ENCODE measurements around the gene CDHR3. TPM values are rescaled to one million over a fixed set of nuclear protein-coding genes. Genes with fewer than 3 reads are reported as not detected.

The CDHR3 gene
- total RNA-seq, 1 experiment from 2014 or later, result 19.1 TPM

GRCh38 chr7:106042196-106042611, 79.1 kb downstream of the CDHR3 start (continued):
- TF ChIP-seq ETV6 (CRISPR knock-in tag; IDR thresholded peaks at IDR 0.05), result no peak
- TF ChIP-seq, protein P1, sequence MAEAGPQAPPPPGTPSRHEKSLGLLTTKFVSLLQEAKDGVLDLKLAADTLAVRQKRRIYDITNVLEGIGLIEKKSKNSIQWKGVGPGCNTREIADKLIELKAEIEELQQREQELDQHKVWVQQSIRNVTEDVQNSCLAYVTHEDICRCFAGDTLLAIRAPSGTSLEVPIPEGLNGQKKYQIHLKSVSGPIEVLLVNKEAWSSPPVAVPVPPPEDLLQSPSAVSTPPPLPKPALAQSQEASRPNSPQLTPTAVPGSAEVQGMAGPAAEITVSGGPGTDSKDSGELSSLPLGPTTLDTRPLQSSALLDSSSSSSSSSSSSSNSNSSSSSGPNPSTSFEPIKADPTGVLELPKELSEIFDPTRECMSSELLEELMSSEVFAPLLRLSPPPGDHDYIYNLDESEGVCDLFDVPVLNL (CRISPR knock-in tag; IDR thresholded peaks at IDR 0.05; ENCODE audit: borderline replicate concordance, low read depth), result no peak

GRCh38 chr7:106045139-106045538, 82.1 kb downstream of the CDHR3 start:
- Mint-ChIP-seq H3K4me1 (peaks cover 12% of the 10 kb centered on the region), H3K27me3 (ENCODE audit: low read depth) (no peaks in the 10 kb centered on the region; the same call in 1 of the 2 replicates), H3K27ac (no peak overlapping the region), H3K36me3 (no peaks in the 10 kb centered on the region), H3K4me3 (no peak overlapping the region), H3K9me3 (no peaks in the 10 kb centered on the region)
- TF ChIP-seq SMAD4 (CRISPR knock-in tag; IDR thresholded peaks at IDR 0.05) (no peak), ATF6 (CRISPR knock-in tag; IDR thresholded peaks at IDR 0.05) (no peak), PRRX2 (CRISPR knock-in tag; IDR thresholded peaks at IDR 0.05) (no peak), GTF2I (CRISPR knock-in tag; conservative IDR thresholded peaks at IDR 0.05) (no peak), KAT7 (CRISPR knock-in tag; IDR thresholded peaks at IDR 0.05; ENCODE audit: borderline replicate concordance) (no peak), SMAD3 (CRISPR knock-in tag; IDR thresholded peaks at IDR 0.05; ENCODE audit: borderline replicate concordance) (no peak), CREB1 (CRISPR knock-in tag; IDR thresholded peaks at IDR 0.05) (no peak), FOXK1 (CRISPR knock-in tag; IDR thresholded peaks at IDR 0.05) (no peak), TP53 (CRISPR knock-in tag; IDR thresholded peaks at IDR 0.05) (no peak), TEAD1 (CRISPR knock-in tag; IDR thresholded peaks at IDR 0.05) (no peak), SOX15 (CRISPR knock-in tag; IDR thresholded peaks at IDR 0.05) (no peak), GABPB1 (CRISPR knock-in tag; IDR thresholded peaks at IDR 0.05) (no peak), ZNF423 (CRISPR knock-in tag; IDR thresholded peaks at IDR 0.05) (no peak), TCF7 (CRISPR knock-in tag; IDR thresholded peaks at IDR 0.05; ENCODE audit: low read depth) (no peak)
- TF ChIP-seq, protein P2, sequence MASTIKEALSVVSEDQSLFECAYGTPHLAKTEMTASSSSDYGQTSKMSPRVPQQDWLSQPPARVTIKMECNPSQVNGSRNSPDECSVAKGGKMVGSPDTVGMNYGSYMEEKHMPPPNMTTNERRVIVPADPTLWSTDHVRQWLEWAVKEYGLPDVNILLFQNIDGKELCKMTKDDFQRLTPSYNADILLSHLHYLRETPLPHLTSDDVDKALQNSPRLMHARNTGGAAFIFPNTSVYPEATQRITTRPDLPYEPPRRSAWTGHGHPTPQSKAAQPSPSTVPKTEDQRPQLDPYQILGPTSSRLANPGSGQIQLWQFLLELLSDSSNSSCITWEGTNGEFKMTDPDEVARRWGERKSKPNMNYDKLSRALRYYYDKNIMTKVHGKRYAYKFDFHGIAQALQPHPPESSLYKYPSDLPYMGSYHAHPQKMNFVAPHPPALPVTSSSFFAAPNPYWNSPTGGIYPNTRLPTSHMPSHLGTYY (CRISPR knock-in tag; IDR thresholded peaks at IDR 0.05), result no peak
- TF ChIP-seq, protein P3, sequence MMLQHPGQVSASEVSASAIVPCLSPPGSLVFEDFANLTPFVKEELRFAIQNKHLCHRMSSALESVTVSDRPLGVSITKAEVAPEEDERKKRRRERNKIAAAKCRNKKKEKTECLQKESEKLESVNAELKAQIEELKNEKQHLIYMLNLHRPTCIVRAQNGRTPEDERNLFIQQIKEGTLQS (CRISPR knock-in tag; conservative IDR thresholded peaks at IDR 0.05), result no peak
- TF ChIP-seq, protein P4, sequence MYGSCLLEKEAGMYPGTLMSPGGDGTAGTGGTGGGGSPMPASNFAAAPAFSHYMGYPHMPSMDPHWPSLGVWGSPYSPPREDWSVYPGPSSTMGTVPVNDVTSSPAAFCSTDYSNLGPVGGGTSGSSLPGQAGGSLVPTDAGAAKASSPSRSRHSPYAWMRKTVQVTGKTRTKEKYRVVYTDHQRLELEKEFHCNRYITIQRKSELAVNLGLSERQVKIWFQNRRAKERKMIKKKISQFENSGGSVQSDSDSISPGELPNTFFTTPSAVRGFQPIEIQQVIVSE (CRISPR knock-in tag; IDR thresholded peaks at IDR 0.05; ENCODE audit: borderline replicate concordance), result no peak
- TF ChIP-seq, protein P5, sequence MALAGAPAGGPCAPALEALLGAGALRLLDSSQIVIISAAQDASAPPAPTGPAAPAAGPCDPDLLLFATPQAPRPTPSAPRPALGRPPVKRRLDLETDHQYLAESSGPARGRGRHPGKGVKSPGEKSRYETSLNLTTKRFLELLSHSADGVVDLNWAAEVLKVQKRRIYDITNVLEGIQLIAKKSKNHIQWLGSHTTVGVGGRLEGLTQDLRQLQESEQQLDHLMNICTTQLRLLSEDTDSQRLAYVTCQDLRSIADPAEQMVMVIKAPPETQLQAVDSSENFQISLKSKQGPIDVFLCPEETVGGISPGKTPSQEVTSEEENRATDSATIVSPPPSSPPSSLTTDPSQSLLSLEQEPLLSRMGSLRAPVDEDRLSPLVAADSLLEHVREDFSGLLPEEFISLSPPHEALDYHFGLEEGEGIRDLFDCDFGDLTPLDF (CRISPR knock-in tag; IDR thresholded peaks at IDR 0.05), result no peak
- POLR2A ChIA-PET, result no interaction called here
- ATAC-seq (no peak), DNase-seq (ENCODE audit: low spot score) (no peak)
- CTCF ChIA-PET, result interaction anchor here (1.1 to 2.6 kb wide), 4 partner anchors 29 to 402 kb away, joined by 3 to 7 read pairs (median 5); no protein-coding TSS in a partner anchor
